Testis (tissue), 3 donors: ENCODE measurements around the gene NPHP1. TPM values are rescaled to one million over a fixed set of nuclear protein-coding genes. Genes with fewer than 3 reads are reported as not detected.
A peak's percentile ranks its signal among the peaks of the same experiment; 100 is the strongest.
"Not testable (repeated sequence)": the region's sequence is repeated elsewhere in the genome, so short reads cannot be mapped to it uniquely, and the experiment has no call there.

Experiments used
- DNase-seq: peaks from one replicate; pipeline ENCODE4 v3.0.0-alpha.2; 2019
- H3K27ac ChIP-seq, 2 donors: fragments of 200-600 bp; sonication (generic); one replicate each; pipeline ENCODE4 v1.5.1; 2019
- H3K27me3 ChIP-seq: fragments of 200-600 bp; sonication (generic); one replicate; pipeline ENCODE4 v1.5.1; 2019
- H3K36me3 ChIP-seq: fragments of 200-600 bp; sonication (generic); one replicate; pipeline ENCODE4 v1.5.1; 2017; ENCODE audit warnings: low read depth; ENCODE audit errors: missing control alignments
- H3K4me1 ChIP-seq: fragments of 200-600 bp; sonication (generic); one replicate; pipeline ENCODE4 v1.5.1; 2019
- H3K4me3 ChIP-seq, 2 donors: fragments of 200-600 bp; sonication (generic); one replicate each; pipeline ENCODE4 v1.5.1; 2017 to 2019
- H3K9me3 ChIP-seq: fragments of 200-600 bp; sonication (generic); one replicate; pipeline ENCODE4 v1.5.1; 2017
- CTCF ChIP-seq, 3 experiments: fragments of 450-650 bp in 2 of 3; fragments of 200-600 bp in 1 of 3; sonication (generic) in 1 of 3; IDR thresholded peaks; one replicate each; pipeline ENCODE4 v1.5.1; 2016 to 2019; ENCODE audit warnings: antibody characterized with exemption in 3 of 3, mild to moderate bottlenecking in 2 of 3, moderate library complexity in 1 of 3
- POLR2A ChIP-seq: fragments of 450-650 bp; IDR thresholded peaks from one replicate; pipeline ENCODE4 v1.6.1; 2017; ENCODE audit warnings: antibody characterized with exemption, mild to moderate bottlenecking, moderate library complexity
- WGBS, 2 donors: methylation state at CpG; one replicate each; pipeline ENCODE4 v1.1.5; 2018; 5-methylcytosine and 5-hydroxymethylcytosine counted together
- intact Hi-C: fragments of 100-400 bp; cut with DNase I; formaldehyde crosslinking; loops from one replicate; pipeline ENCODE4 v1.15.1; 2023; ENCODE audit warnings: low total_unique reads
- polyA plus RNA-seq: library from polyadenylated mRNA; stranded (reverse); fragments of 350-450 nt; fragmentation: Illumina TruSeq; extraction: RNeasy Lipid Tissue Mini Kit (QIAGEN cat#74804); gene quantifications from one replicate; pipeline ENCODE4 v1.2.3, GENCODE V29; 2014; ENCODE audit warnings: low read depth, low replicate concordance; ENCODE audit not compliant: insufficient read depth
- total RNA-seq, 2 donors: library from RNA; depleted of rRNA; stranded (reverse); fragments of >200 nt; gene quantifications; one replicate each; pipeline ENCODE4 v1.2.3, GENCODE V29; 2016

The NPHP1 gene
- total and polyA plus RNA-seq, 3 donors from 2014 or later, result 19.7 to 56.5 (median 24.5) TPM

- TF ChIP-seq POLR2A, result no peak
- no peak for TF ChIP-seq CTCF (IDR thresholded peaks at IDR 0.05)
- no peaks in the 10 kb centered on the region for H3K27me3 ChIP-seq
- DNase-seq, result no peak
These were observed 89.4 kb downstream of the NPHP1 start, which contains the start of gene MALL for GRCh38 chr2:110115291-110116032. Gene MALL, minus strand, starts transcription at chr2:110115822. Its CDS starts 30 bp downstream, at chr2:110115792.

GRCh38 chr2:110114831-110115255, 90.0 kb downstream of the NPHP1 start:
- peak overlapping the region in 1 of 2 donors; percentile 29 for H3K4me3 ChIP-seq
- no peaks in the 10 kb centered on the region for H3K4me1 ChIP-seq
- TF ChIP-seq CTCF (IDR thresholded peaks at IDR 0.05), result no peak
- TF ChIP-seq POLR2A, result no peak

More at GRCh38 chr2:110115291-110116032, 89.4 kb downstream of the NPHP1 start, which contains the start of gene MALL:
- WGBS, 2 donors, result 7 to 8% methylated on average over 37 to 54 of the region's 62 CpGs
- Histone ChIP-seq H3K4me1 (no peaks in the 10 kb centered on the region), H3K4me3 (peak within 1 kb of the TSS; percentile 29 to 38), H3K36me3 (no peaks in the 10 kb centered on the region), H3K9me3 (no peaks in the 10 kb centered on the region), H3K27ac (no peak within 1 kb of the TSS)
- intact Hi-C loops, result no loop called here

GRCh38 chr2:110113961-110114591, 90.7 kb downstream of the NPHP1 start:
- Histone ChIP-seq H3K9me3 (no peaks in the 10 kb centered on the region), H3K27me3 (no peaks in the 10 kb centered on the region), H3K36me3 (no peaks in the 10 kb centered on the region), H3K27ac (no peak overlapping the region), H3K4me3 (no peak overlapping the region), H3K4me1 (no peaks in the 10 kb centered on the region)
- WGBS, 2 donors, result 51 to 80% methylated on average over 5 to 8 of the region's 8 CpGs
- TF ChIP-seq POLR2A (no peak), CTCF (IDR thresholded peaks at IDR 0.05) (no peak)
- intact Hi-C loops, result no loop called here
- no peak for DNase-seq

More at GRCh38 chr2:110114831-110115255, 90.0 kb downstream of the NPHP1 start:
- Histone ChIP-seq H3K27me3 (no peaks in the 10 kb centered on the region), H3K9me3 (no peaks in the 10 kb centered on the region), H3K27ac (no peak overlapping the region), H3K36me3 (no peaks in the 10 kb centered on the region)
- DNase-seq, result no peak
- intact Hi-C loops, result no loop called here
- WGBS, 2 donors, result 56 to 69% methylated on average over 13 to 14 of the region's 14 CpGs

GRCh38 chr2:110108291-110108690, 96.5 kb downstream of the NPHP1 start:
- H3K27ac ChIP-seq, H3K9me3 ChIP-seq, H3K27me3 ChIP-seq, H3K4me1 ChIP-seq, H3K4me3 ChIP-seq, H3K36me3 ChIP-seq, DNase-seq, intact Hi-C loops: not testable (repeated sequence)
- 94 to 98% methylated on average over 2 of the region's 2 CpGs for WGBS, 2 donors
